GM21526 (cell line): Measurements from ENCODE around the gene KDM4E.
"Not testable (repeated sequence)": the region's sequence is repeated elsewhere in the genome, so short reads cannot be mapped to it uniquely, and the experiment has no call there.

Experiments
- ATAC-seq: cut with Tn5 transposase; IDR thresholded peaks from one replicate; pipeline ENCODE4 v1.9.1; 2021; ENCODE audit warnings: moderate library complexity; ENCODE audit not compliant: unreplicated experiment, low FRiP score

Gene KDM4E

GRCh38 chr11:95024958-95025357 lies at the start of gene KDM4E:
KDM4E (plus strand) TSS chr11:95025258; CDS start chr11:95025558, 300 bp downstream.
- no peak for ATAC-seq

DNA sequence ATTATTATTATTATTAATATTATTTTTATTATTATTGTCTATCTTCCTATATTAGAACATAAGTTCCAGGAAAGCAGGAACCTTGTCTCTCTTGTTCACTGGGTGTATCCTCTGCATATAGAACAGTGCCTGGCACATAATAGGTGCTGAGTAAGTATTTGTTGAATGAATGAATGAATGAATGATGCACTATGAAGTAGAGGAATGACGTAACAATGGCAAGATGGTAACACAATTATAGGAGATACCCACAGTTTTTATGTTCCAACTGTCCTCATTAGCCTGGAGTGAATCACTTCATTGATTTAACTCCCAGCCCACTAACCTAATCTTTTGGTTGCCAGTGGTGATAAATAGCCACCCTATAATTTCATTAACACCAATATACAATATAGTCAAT lies 49.5 kb upstream of the KDM4E start:
- ATAC-seq, result no peak

DNA sequence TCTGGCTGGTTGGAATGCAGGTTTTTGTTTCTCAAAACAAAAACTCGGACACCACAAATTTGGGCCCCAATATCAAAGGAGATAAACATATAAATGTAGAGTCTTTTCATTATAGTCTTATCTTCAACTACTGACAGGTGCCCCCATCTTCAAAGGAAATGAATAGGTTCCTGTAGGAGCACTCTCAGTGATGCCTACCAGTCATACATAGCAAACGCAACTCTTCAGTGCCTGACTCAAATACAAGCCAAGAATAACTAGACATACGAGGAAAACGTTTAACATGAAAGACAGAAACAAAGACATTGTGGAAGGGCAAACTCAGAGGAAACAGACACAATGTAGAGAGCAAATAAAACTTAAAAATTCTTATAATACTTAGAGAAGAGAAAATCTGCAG lies 37.7 kb upstream of the KDM4E start:
- ATAC-seq, result no peak

DNA sequence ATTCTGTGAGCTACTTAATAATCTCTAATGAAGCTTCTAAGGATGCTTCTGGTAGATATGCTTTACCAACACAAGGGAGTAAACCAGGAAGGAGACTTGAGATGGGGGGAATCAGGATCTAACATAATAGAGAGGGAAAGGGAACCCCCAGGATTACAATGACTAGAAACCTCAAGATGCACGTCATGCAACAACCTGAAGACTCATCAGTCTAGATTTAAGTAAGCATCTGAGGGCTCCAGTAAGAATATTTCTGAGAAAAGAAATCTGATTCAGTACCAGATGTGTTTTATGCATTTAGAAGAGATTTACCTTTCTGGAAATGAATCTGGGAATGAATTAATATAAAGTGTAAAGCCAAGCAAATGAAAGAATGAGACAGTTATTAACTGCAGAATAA lies 36.3 kb upstream of the KDM4E start:
- ATAC-seq, result no peak

DNA sequence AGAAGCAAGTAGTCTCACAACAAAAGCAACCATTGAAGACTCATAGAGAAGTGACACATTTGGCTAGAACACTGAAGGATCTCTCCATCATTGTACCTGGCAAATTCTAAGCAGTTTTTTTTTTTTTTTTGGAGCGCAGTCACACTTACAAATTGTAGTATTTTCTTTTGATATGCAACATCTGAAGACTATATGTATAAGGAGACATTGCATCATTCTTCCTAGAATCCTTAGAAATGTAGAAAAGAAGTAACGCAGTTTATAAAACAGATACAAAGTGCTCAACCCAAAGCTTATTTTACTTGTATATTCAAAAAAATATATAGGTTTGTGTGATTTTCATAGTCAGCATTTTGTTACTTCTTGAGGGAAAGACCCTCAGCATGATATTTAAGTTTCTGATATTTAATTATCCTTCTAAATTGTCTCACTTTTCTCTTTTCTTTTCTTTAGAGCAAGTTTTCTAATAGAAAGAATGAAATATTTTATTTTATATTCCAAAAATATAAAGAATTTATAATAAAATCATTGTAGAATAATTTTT lies 31.6 kb upstream of the KDM4E start:
- ATAC-seq, result no peak

- no peak for ATAC-seq
Measured at GRCh38 chr11:94997437-94997836, 27.6 kb upstream of the KDM4E start.

- no peak for ATAC-seq
Measured at GRCh38 chr11:94998285-94998684, 26.8 kb upstream of the KDM4E start.

- ATAC-seq, result no peak
Measured at GRCh38 chr11:95003716-95004115, 21.3 kb upstream of the KDM4E start.

- no peak for ATAC-seq
Measured at GRCh38 chr11:95005642-95006041, 19.4 kb upstream of the KDM4E start.

DNA sequence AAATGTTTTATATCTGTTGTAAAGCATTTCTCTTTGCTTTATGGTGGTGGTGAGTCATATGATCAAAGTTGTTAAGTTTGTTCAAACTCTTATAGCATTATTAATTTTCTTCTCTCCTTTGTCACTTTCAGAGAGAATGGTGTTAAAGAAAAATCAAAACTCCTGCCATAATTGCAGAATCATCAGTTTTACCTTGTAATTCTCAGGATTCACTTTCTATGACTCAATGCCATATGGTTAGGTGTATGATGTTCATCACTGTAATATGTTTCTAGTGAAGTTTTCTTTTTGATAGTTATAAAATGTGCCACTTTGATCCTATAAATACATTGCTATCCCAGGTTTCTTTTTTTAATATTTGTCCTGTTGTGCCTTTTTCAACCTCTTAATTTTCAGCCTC lies 13.7 kb upstream of the KDM4E start:
- no peak for ATAC-seq

- no peak for ATAC-seq
Measured at GRCh38 chr11:95014184-95014821, 10.8 kb upstream of the KDM4E start.

DNA sequence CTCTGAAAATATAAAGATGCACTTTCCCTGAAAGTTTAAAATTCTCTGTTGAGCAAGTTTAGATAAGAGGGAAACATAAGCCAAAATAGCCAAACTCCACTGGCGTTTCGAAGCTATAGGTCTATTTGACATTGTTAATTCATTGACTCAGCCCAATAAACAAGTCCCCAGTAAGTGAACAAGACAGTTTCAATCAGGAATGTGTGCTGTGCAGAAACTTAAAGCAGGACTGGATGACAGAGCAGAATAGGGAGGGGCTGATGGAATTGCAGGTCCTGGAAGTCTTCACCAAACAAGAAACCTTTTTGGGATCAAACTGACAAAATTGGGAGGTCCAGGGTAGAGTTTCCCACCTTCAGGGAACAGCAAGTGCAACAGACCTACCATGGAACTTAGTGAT lies 8.9 kb upstream of the KDM4E start:
- no peak for ATAC-seq

GRCh38 chr11:95021468-95021867 lies 3.6 kb upstream of the KDM4E start:
- ATAC-seq, result not testable (repeated sequence)

- ATAC-seq, result not testable (repeated sequence)
Measured at GRCh38 chr11:95025594-95025993, 536 bp downstream of the KDM4E start.

- ATAC-seq, result no peak
Measured at GRCh38 chr11:95028357-95028756, 3.3 kb downstream of the KDM4E start.

GRCh38 chr11:95033051-95033450 lies 8.0 kb downstream of the KDM4E start:
- ATAC-seq, result no peak

- ATAC-seq, result no peak
Measured at GRCh38 chr11:95035316-95035715, 10.3 kb downstream of the KDM4E start.

DNA sequence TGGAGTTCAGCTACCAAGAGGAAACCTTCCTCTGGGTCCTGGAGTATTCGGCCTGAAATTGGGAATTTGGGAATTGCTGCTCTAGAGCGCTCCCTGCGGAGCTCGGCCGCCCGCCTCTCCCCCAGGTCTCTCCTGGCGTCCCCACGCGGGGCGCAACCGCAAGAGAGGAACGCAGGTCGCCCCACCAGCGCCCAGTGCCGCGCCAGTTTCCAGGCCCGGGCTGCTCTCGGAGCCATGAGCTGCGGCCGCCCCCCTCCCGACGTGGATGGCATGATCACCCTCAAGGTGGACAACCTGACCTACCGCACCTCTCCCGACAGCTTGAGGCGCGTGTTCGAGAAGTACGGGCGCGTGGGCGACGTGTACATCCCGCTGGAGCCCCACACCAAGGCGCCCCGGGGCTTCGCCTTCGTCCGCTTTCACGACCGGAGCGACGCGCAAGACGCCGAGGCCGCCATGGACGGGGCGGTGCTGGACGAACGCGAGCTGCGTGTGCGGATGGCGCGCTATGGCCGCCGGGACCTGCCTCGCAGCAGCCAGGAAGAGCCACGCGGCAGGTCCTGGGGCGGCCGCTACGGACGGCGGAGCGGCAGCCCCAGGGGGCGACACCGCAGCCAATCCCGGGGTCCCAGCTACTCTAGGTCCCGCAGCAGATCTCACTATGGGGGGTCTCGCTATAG lies 12.4 kb downstream of the KDM4E start:
- ATAC-seq, result not testable (repeated sequence)

- no peak for ATAC-seq
Measured at GRCh38 chr11:95042239-95042638, 17.2 kb downstream of the KDM4E start.

GRCh38 chr11:95042906-95043305 lies 17.8 kb downstream of the KDM4E start:
- ATAC-seq, result no peak

DNA sequence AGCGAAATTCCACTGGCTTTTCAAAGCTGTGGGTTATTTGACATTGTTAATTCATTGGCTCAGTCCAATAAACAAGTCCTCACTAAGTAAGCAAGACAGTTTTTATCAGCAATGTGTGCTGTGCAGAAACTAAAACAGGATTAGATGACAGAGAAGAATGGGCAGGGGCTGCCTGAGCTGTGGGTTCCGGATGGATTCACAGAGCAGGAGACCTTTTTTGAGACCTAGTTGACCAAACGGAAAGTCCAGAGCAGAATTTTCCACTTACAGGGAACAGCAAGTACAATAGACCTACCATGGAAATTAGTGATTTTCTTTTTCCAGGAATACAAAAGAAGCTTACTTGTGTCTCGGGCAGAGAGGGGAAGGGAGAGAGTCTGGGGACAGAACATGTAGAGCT lies 19.0 kb downstream of the KDM4E start:
- ATAC-seq, result no peak

GRCh38 chr11:95045812-95046211 lies 20.8 kb downstream of the KDM4E start:
- no peak for ATAC-seq
